Measurements from ENCODE around the gene MEOX2.

GRCh38 chr7:15643000-15643705 is 43.3 kb downstream of the MEOX2 start:
- TF ChIP-seq EZH2 (IDR thresholded peaks at IDR 0.05) (no peak), POLR2AphosphoS5 (IDR thresholded peaks at IDR 0.05; ENCODE audit: borderline replicate concordance, low read depth, low read length) (no peak)
